ENCODE results near the gene NDUFA6. TPM values are rescaled to one million over a fixed set of nuclear protein-coding genes. Genes with fewer than 3 reads are reported as not detected.
"Not testable (repeated sequence)": the region's sequence is repeated elsewhere in the genome, so short reads cannot be mapped to it uniquely, and the experiment has no call there.

The NDUFA6 gene
- 110 and 161 TPM in 2 replicates for total RNA-seq (2014; rRNA removed; shearing (Covaris generic))

GRCh38 chr22:42090596-42091454 is at the start of gene NDUFA6:
TSS of gene NDUFA6 (minus strand) at chr22:42090772. CDS start at chr22:42090744, 28 bp downstream.
- DNase-seq (ENCODE audit: low read depth), result peak; percentile 99

GRCh38 chr22:42140153-42140552 is 49.6 kb upstream of the NDUFA6 start:
- not testable (repeated sequence) for DNase-seq (ENCODE audit: low read depth)

- not testable (repeated sequence) for DNase-seq (ENCODE audit: low read depth)
Measured at GRCh38 chr22:42139508-42139907, 48.9 kb upstream of the NDUFA6 start.

GRCh38 chr22:42138972-42139371 is 48.4 kb upstream of the NDUFA6 start:
- no peak for DNase-seq (ENCODE audit: low read depth)

- DNase-seq (ENCODE audit: low read depth), result no peak
Measured at GRCh38 chr22:42138122-42138770, 47.7 kb upstream of the NDUFA6 start.

GRCh38 chr22:42135688-42136087 is 45.1 kb upstream of the NDUFA6 start:
- DNase-seq (ENCODE audit: low read depth), result not testable (repeated sequence)

GRCh38 chr22:42134100-42135020 is 43.8 kb upstream of the NDUFA6 start:
- no peak for DNase-seq (ENCODE audit: low read depth)

GRCh38 chr22:42132457-42132856 is 41.9 kb upstream of the NDUFA6 start:
- DNase-seq (ENCODE audit: low read depth), result no peak

GRCh38 chr22:42131562-42131961 is 41.0 kb upstream of the NDUFA6 start:
- DNase-seq (ENCODE audit: low read depth), result no peak

- not testable (repeated sequence) for DNase-seq (ENCODE audit: low read depth)
Measured at GRCh38 chr22:42130639-42131431, 40.3 kb upstream of the NDUFA6 start, which contains the start of gene CYP2D6. TSS of gene CYP2D6 (minus strand) at chr22:42130810. CDS start at chr22:42130791, 19 bp downstream.

- not testable (repeated sequence) for DNase-seq (ENCODE audit: low read depth)
Measured at GRCh38 chr22:42130182-42130581, 39.6 kb upstream of the NDUFA6 start.

- DNase-seq (ENCODE audit: low read depth), result not testable (repeated sequence)
Measured at GRCh38 chr22:42128776-42129694, 38.5 kb upstream of the NDUFA6 start.

GRCh38 chr22:42128007-42128406 is 37.4 kb upstream of the NDUFA6 start:
- not testable (repeated sequence) for DNase-seq (ENCODE audit: low read depth)

- no peak for DNase-seq (ENCODE audit: low read depth)
Measured at GRCh38 chr22:42127606-42128005, 37.0 kb upstream of the NDUFA6 start.

GRCh38 chr22:42123529-42123928 is 33.0 kb upstream of the NDUFA6 start:
- not testable (repeated sequence) for DNase-seq (ENCODE audit: low read depth)

GRCh38 chr22:42120231-42121021 is 29.9 kb upstream of the NDUFA6 start:
- not testable (repeated sequence) for DNase-seq (ENCODE audit: low read depth)

GRCh38 chr22:42116848-42117424 is 26.4 kb upstream of the NDUFA6 start:
- no peak for DNase-seq (ENCODE audit: low read depth)

GRCh38 chr22:42115420-42115830 is 24.9 kb upstream of the NDUFA6 start:
- DNase-seq (ENCODE audit: low read depth), result not testable (repeated sequence)
